ENCODE measurements around the gene TIMMDC1.

- TF ChIP-seq CTCF (conservative IDR thresholded peaks at IDR 0.05; ENCODE audit: low read depth, low read length) (no peak), EZH2 (IDR thresholded peaks at IDR 0.05; ENCODE audit: borderline replicate concordance, low read depth, low read length, poor library complexity, severe bottlenecking) (no peak)
These were observed 50.0 kb downstream of the TIMMDC1 start for GRCh38 chr3:119548341-119548740.

Measured in A673 (cell line).